B cell (primary cell): Measurements from ENCODE around the gene STK35. TPM values are rescaled to one million over a fixed set of nuclear protein-coding genes. Genes with fewer than 3 reads are reported as not detected.

ENCODE experiments used
- ATAC-seq: fragments of 200-7000 bp; cut with Tn5 transposase; one replicate; pipeline ENCODE4 v1.10.0; 2021; ENCODE audit warnings: low read depth, mild to moderate bottlenecking, moderate number of reproducible peaks, moderate library complexity
- CTCF ChIA-PET: fragments of 350-600 bp; sonication (Branson Sonifier 250); formaldehyde crosslinking; loops from one replicate; lab custom pipeline; 2021; ENCODE audit warnings: antibody characterized with exemption, inconsistent platforms; lab: Charles Lee
- POLR2A ChIA-PET: fragments of 350-600 bp; sonication (Branson Sonifier 250); formaldehyde crosslinking; loops from one replicate; lab custom pipeline; 2021; ENCODE audit warnings: antibody characterized with exemption; lab: Charles Lee
- DNase-seq: peaks from one replicate; pipeline ENCODE4 v3.0.0; 2013
- H2AFZ ChIP-seq: 2 replicates; pipeline ENCODE4 v1.6.1; 2012; ENCODE audit warnings: mild to moderate bottlenecking, low read depth, low read length; ENCODE audit not compliant: insufficient read depth, poor library complexity, severe bottlenecking
- H3K27ac ChIP-seq, 2 donors: 1 replicate in 1 of 2; 2 replicates in 1 of 2; pipeline ENCODE4 v1.5.1; 2012 to 2013; ENCODE audit warnings: low read length in 2 of 2, mild to moderate bottlenecking in 2 of 2, moderate library complexity in 1 of 2
- H3K27me3 ChIP-seq, 4 experiments: fragments of 200-600 bp in 1 of 4; sonication (generic) in 1 of 4; replicated peaks in 1 of 4; 1 replicate in 2 of 4; 2 replicates in 2 of 4; pipeline versions ENCODE4 v1.6.1 to v1.7.0; 2013 to 2016; ENCODE audit warnings: low read length in 3 of 4, mild to moderate bottlenecking in 2 of 4, mixed read lengths in 1 of 4, moderate library complexity in 1 of 4; ENCODE audit not compliant: insufficient read depth in 4 of 4, control insufficient read depth in 3 of 4; ENCODE audit errors: control extremely low read depth in 1 of 4
- H3K36me3 ChIP-seq, 2 experiments: replicated peaks in 1 of 2; 1 replicate in 1 of 2; 2 replicates in 1 of 2; pipeline versions ENCODE4 v1.6.1 to v1.7.1; 2013; ENCODE audit warnings: low read length in 1 of 2; ENCODE audit not compliant: insufficient read depth in 2 of 2, control insufficient read depth in 1 of 2; ENCODE audit errors: control extremely low read depth in 1 of 2, extremely low read depth in 1 of 2
- H3K4me1 ChIP-seq, 2 donors: fragments of 200-600 bp in 1 of 2; sonication (generic) in 1 of 2; 1 replicate in 1 of 2; 2 replicates in 1 of 2; pipeline versions ENCODE4 v1.5.1 to v1.6.1; 2013 to 2017; ENCODE audit warnings: low read length in 2 of 2; ENCODE audit not compliant: control insufficient read depth in 2 of 2, insufficient read depth in 2 of 2
- H3K4me2 ChIP-seq: replicated peaks from 2 replicates; pipeline ENCODE3; 2012; ENCODE audit warnings: mild to moderate bottlenecking, low read depth, low read length; ENCODE audit not compliant: poor library complexity, severe bottlenecking
- H3K4me3 ChIP-seq, 5 experiments: fragments of 200-600 bp in 1 of 5; sonication (generic) in 1 of 5; 1 replicate in 3 of 5; 2 replicates in 2 of 5; pipeline versions ENCODE4 v1.5.1 to v1.7.0; 2011 to 2016; ENCODE audit warnings: low read length in 4 of 5, mild to moderate bottlenecking in 4 of 5, low read depth in 2 of 5, control low read depth in 1 of 5, moderate library complexity in 1 of 5; ENCODE audit not compliant: insufficient read depth in 1 of 5; ENCODE audit errors: control extremely low read depth in 1 of 5, extremely low read depth in 1 of 5
- H3K79me2 ChIP-seq: fragments of 200-600 bp; sonication (generic); one replicate; pipeline ENCODE4 v1.6.0; 2016; ENCODE audit warnings: low read length; ENCODE audit not compliant: control insufficient read depth, insufficient read depth
- H3K9ac ChIP-seq: fragments of 200-600 bp; sonication (generic); 2 replicates; pipeline ENCODE4 v1.6.1; 2017; ENCODE audit warnings: mild to moderate bottlenecking, low read length, moderate library complexity
- H3K9me3 ChIP-seq, 3 donors: one replicate each; pipeline versions ENCODE4 v1.6.1 to v1.7.1; 2013; ENCODE audit warnings: low read length in 2 of 3; ENCODE audit not compliant: control insufficient read depth in 2 of 3, insufficient read depth in 1 of 3; ENCODE audit errors: control extremely low read depth in 1 of 3
- H4K20me1 ChIP-seq: 2 replicates; pipeline ENCODE4 v1.6.0; 2012; ENCODE audit warnings: mild to moderate bottlenecking, low read length; ENCODE audit not compliant: insufficient read depth, control insufficient read depth, poor library complexity, severe bottlenecking
- H3K27ac Mint-ChIP-seq: one replicate; pipeline ENCODE4 v1.8.0; 2021; ENCODE audit warnings: mixed read lengths
- H3K27me3 Mint-ChIP-seq: one replicate; pipeline ENCODE4 v1.8.0; 2021; ENCODE audit warnings: mixed read lengths
- H3K4me1 Mint-ChIP-seq: one replicate; pipeline ENCODE4 v1.8.0; 2021; ENCODE audit warnings: mixed read lengths
- H3K4me3 Mint-ChIP-seq: one replicate; pipeline ENCODE4 v1.8.0; 2021; ENCODE audit warnings: mixed read lengths
- H3K9me3 Mint-ChIP-seq: one replicate; pipeline ENCODE4 v1.8.0; 2022; ENCODE audit warnings: mixed read lengths; ENCODE audit not compliant: insufficient read depth
- CTCF ChIP-seq: fragments of 200-600 bp; IDR thresholded peaks from one replicate; pipeline ENCODE4 v1.8.0; 2022; ENCODE audit warnings: antibody characterized with exemption, mild to moderate bottlenecking
- EZH2 ChIP-seq: IDR thresholded peaks from 2 replicates; pipeline ENCODE4 v1.6.1; 2012; ENCODE audit warnings: borderline replicate concordance, low read depth, mild to moderate bottlenecking, moderate library complexity, low read length; ENCODE audit not compliant: insufficient read depth, poor library complexity, severe bottlenecking
- WGBS: methylation state at CpG from one replicate; pipeline ENCODE4 v1.1.5; 2013; ENCODE audit warnings: missing lambda C conversion rate; ENCODE audit not compliant: insufficient coverage; 5-methylcytosine and 5-hydroxymethylcytosine counted together
- intact Hi-C: fragments of 100-400 bp; cut with micrococcal nuclease; formaldehyde crosslinking; loops from one replicate; pipeline ENCODE4 v1.10.0; 2022
- polyA plus RNA-seq: library from polyadenylated mRNA; depleted of rRNA; stranded (reverse); fragments of >200 nt; gene quantifications from 2 replicates; pipeline ENCODE4 v1.2.3, GENCODE V29; 2012
- total RNA-seq, 2 donors: library from RNA; stranded (reverse); fragments of 120-200 nt in 1 of 2; gene quantifications; 1 replicate in 1 of 2; 2 replicates in 1 of 2; pipeline versions ENCODE4 v1.2.3 to v1.2.4, GENCODE V29; 2013 to 2022

STK35 gene
- total and polyA plus RNA-seq, 2 donors (not counting 1 experiment from before 2014, with no cell fraction given) = 12.8 to 23.9 TPM

GRCh38 chr20:2152317-2152716 lies 50.7 kb downstream of the STK35 start:
- Histone ChIP-seq H3K4me1 (no peaks in the 10 kb centered on the region), H4K20me1 (no peaks in the 10 kb centered on the region), H3K36me3 (peaks cover 0 to 11% of the 10 kb centered on the region in 2 experiments), H3K9ac (no peak overlapping the region), H3K9me3 (no peaks in the 10 kb centered on the region), H3K27ac (no peak overlapping the region), H3K79me2 (no peaks in the 10 kb centered on the region), H3K4me2 (no peak overlapping the region), H3K4me3 (no peak overlapping the region), H2AFZ (no peak overlapping the region), H3K27me3 (no peaks in the 10 kb centered on the region)
- no peak overlapping the region for H3K4me3 Mint-ChIP-seq
- DNase-seq = no peak
- no peaks in the 10 kb centered on the region for H3K9me3 Mint-ChIP-seq
- H3K27me3 Mint-ChIP-seq = no peaks in the 10 kb centered on the region
- TF ChIP-seq CTCF (no peak), EZH2 (no peak)
- intact Hi-C loops = no loop called here
- no peaks in the 10 kb centered on the region for H3K4me1 Mint-ChIP-seq
- H3K27ac Mint-ChIP-seq = no peak overlapping the region
- POLR2A ChIA-PET = no interaction called here
- CTCF ChIA-PET = interaction anchor here (1.4 kb wide), 1 partner anchor 20 kb away, joined by 5 read pairs; no protein-coding TSS in a partner anchor
- no peak for ATAC-seq
- WGBS = 100% methylated on average over 1 of the region's 3 CpGs

GRCh38 chr20:2153326-2153725 lies 51.7 kb downstream of the STK35 start:
- H3K9ac ChIP-seq = no peak overlapping the region
- H3K27ac ChIP-seq = no peak overlapping the region
- DNase-seq (no peak), ATAC-seq (no peak)
- CTCF ChIA-PET = no interaction called here
- no peak overlapping the region for H2AFZ ChIP-seq
- peaks cover 0 to 7% of the 10 kb centered on the region in 2 experiments for H3K36me3 ChIP-seq
- 83% methylated on average over 1 of the region's 4 CpGs for WGBS
- no peaks in the 10 kb centered on the region for H3K9me3 Mint-ChIP-seq
- no peaks in the 10 kb centered on the region for H3K27me3 Mint-ChIP-seq
- H3K4me2 ChIP-seq = no peak overlapping the region
- H3K4me1 Mint-ChIP-seq = no peaks in the 10 kb centered on the region
- no peaks in the 10 kb centered on the region for H3K9me3 ChIP-seq
- no peaks in the 10 kb centered on the region for H3K27me3 ChIP-seq
- H3K27ac Mint-ChIP-seq = no peak overlapping the region
- no peak for TF ChIP-seq EZH2
- no peak for TF ChIP-seq CTCF
- POLR2A ChIA-PET = no interaction called here
- no peak overlapping the region for H3K4me3 ChIP-seq
- no peaks in the 10 kb centered on the region for H4K20me1 ChIP-seq
- intact Hi-C loops = no loop called here
- H3K79me2 ChIP-seq = no peaks in the 10 kb centered on the region
- no peak overlapping the region for H3K4me3 Mint-ChIP-seq
- H3K4me1 ChIP-seq = no peaks in the 10 kb centered on the region
